OCI-LY3 (cell line): Measurements from ENCODE around the gene UBR1.

Source experiments
- H2AFZ ChIP-seq: fragments of 200-600, 300-600 bp; shearing (Covaris generic); 2 replicates; pipeline ENCODE4 v1.6.0; 2014; ENCODE audit warnings: antibody characterized with exemption, low read depth, low read length
- H3K27ac ChIP-seq: fragments of 200-600, 300-600 bp; sonication (generic); 2 replicates; pipeline ENCODE4 v1.5.1; 2014; ENCODE audit warnings: mild to moderate bottlenecking, low read length, moderate library complexity, mixed read lengths
- H3K27me3 ChIP-seq: fragments of 200-600, 300-600 bp; sonication (generic); 2 replicates; pipeline ENCODE4 v1.6.1; 2014; ENCODE audit warnings: low read depth, low read length, mixed read lengths
- H3K36me3 ChIP-seq: fragments of 200-600, 300-600 bp; sonication (generic); replicated peaks from 2 replicates; pipeline ENCODE3; 2014; ENCODE audit warnings: low read depth, low read length, mixed read lengths
- H3K4me1 ChIP-seq: fragments of 300-600, 200-600 bp; sonication (generic); 2 replicates; pipeline ENCODE4 v1.6.1; 2014; ENCODE audit warnings: low read length, mixed read lengths
- H3K4me2 ChIP-seq: fragments of 200-600, 300-600 bp; sonication (generic); 2 replicates; pipeline ENCODE4 v1.6.1; 2014; ENCODE audit warnings: low read length, mixed read lengths
- H3K4me3 ChIP-seq: fragments of 300-600, 200-600 bp; sonication (generic); 2 replicates; pipeline ENCODE4 v1.5.1; 2014; ENCODE audit warnings: antibody characterized with exemption, mild to moderate bottlenecking, low read length, moderate library complexity
- H3K79me2 ChIP-seq: fragments of 300-600, 200-600 bp; shearing (Covaris generic); 2 replicates; pipeline ENCODE4 v1.6.1; 2014; ENCODE audit warnings: mild to moderate bottlenecking, low read length, mixed read lengths
- H3K9ac ChIP-seq: fragments of 300-600, 200-600 bp; shearing (Covaris generic); 2 replicates; pipeline ENCODE4 v1.6.0; 2014; ENCODE audit warnings: mild to moderate bottlenecking, low read length, moderate library complexity
- H3K9me3 ChIP-seq: fragments of 200-600, 300-600 bp; shearing (Covaris generic); 2 replicates; pipeline ENCODE4 v1.6.1; 2014; ENCODE audit warnings: low read length, mixed read lengths; ENCODE audit not compliant: insufficient read depth
- H4K20me1 ChIP-seq: fragments of 200-600, 300-600 bp; sonication (generic); 2 replicates; pipeline ENCODE4 v1.6.1; 2016; ENCODE audit warnings: low read length, mixed read lengths; ENCODE audit not compliant: insufficient read depth
- CTCF ChIP-seq: fragments of 200-600, 300-600 bp; sonication (generic); IDR thresholded peaks from 2 replicates; pipeline ENCODE4 v1.5.1; 2014; ENCODE audit warnings: antibody characterized with exemption, low read length, low read depth
- EZH2phosphoT487 ChIP-seq: fragments of 200-600 bp; shearing (Covaris generic); IDR thresholded peaks from 2 replicates; pipeline ENCODE4 v1.6.1; 2018; ENCODE audit warnings: antibody characterized with exemption, mixed run types, low read depth

Gene UBR1

GRCh38 chr15:43102187-43102586 lies 3.7 kb downstream of the UBR1 start:
- H3K9me3 ChIP-seq: no peaks in the 10 kb centered on the region
- H3K4me3 ChIP-seq: no peak overlapping the region
- peaks cover 53% of the 10 kb centered on the region for H3K79me2 ChIP-seq
- H4K20me1 ChIP-seq: no peaks in the 10 kb centered on the region
- H3K4me1 ChIP-seq: peaks cover 7% of the 10 kb centered on the region; the same call in 1 of the 2 replicates
- H3K9ac ChIP-seq: no peak overlapping the region
- no peak overlapping the region for H2AFZ ChIP-seq
- no peaks in the 10 kb centered on the region for H3K27me3 ChIP-seq
- no peak for TF ChIP-seq CTCF
- no peak for TF ChIP-seq EZH2phosphoT487
- no peak overlapping the region for H3K27ac ChIP-seq
- H3K36me3 ChIP-seq: peaks cover 31% of the 10 kb centered on the region
- no peak overlapping the region for H3K4me2 ChIP-seq

GRCh38 chr15:43100971-43101370 lies 4.9 kb downstream of the UBR1 start:
- Histone ChIP-seq H3K9me3 (no peaks in the 10 kb centered on the region), H3K27me3 (no peaks in the 10 kb centered on the region), H3K79me2 (peaks cover 61% of the 10 kb centered on the region), H3K4me3 (no peak overlapping the region), H3K36me3 (peaks cover 36% of the 10 kb centered on the region), H3K9ac (no peak overlapping the region), H3K4me1 (peaks cover 17% of the 10 kb centered on the region), H3K27ac (no peak overlapping the region), H3K4me2 (no peak overlapping the region), H4K20me1 (no peaks in the 10 kb centered on the region), H2AFZ (no peak overlapping the region)
- no peak for TF ChIP-seq EZH2phosphoT487
- no peak for TF ChIP-seq CTCF

GRCh38 chr15:43099105-43099845 lies 6.6 kb downstream of the UBR1 start:
- H3K4me2 ChIP-seq: no peak overlapping the region
- no peaks in the 10 kb centered on the region for H3K27me3 ChIP-seq
- H2AFZ ChIP-seq: no peak overlapping the region
- H3K36me3 ChIP-seq: peaks cover 34% of the 10 kb centered on the region
- no peaks in the 10 kb centered on the region for H3K9me3 ChIP-seq
- H3K79me2 ChIP-seq: peaks cover 57% of the 10 kb centered on the region
- no peak overlapping the region for H3K27ac ChIP-seq
- no peak overlapping the region for H3K4me3 ChIP-seq
- H3K4me1 ChIP-seq: peaks cover 17% of the 10 kb centered on the region
- H3K9ac ChIP-seq: no peak overlapping the region
- no peak for TF ChIP-seq CTCF
- TF ChIP-seq EZH2phosphoT487: no peak
- 0 out of 2 replicates have a peak, but pooled peaks cover 7% of the 10 kb centered on the region for H4K20me1 ChIP-seq

GRCh38 chr15:43096411-43096810 lies 9.4 kb downstream of the UBR1 start:
- H3K9me3 ChIP-seq: no peaks in the 10 kb centered on the region
- peak overlapping the region; percentile 24; the same call in 1 of the 2 replicates for H3K4me2 ChIP-seq
- H2AFZ ChIP-seq: no peak overlapping the region
- H3K27ac ChIP-seq: no peak overlapping the region
- H3K36me3 ChIP-seq: peaks cover 22% of the 10 kb centered on the region
- H3K27me3 ChIP-seq: no peaks in the 10 kb centered on the region
- peaks cover 25% of the 10 kb centered on the region for H3K4me1 ChIP-seq
- no peak overlapping the region for H3K9ac ChIP-seq
- peaks cover 46% of the 10 kb centered on the region for H3K79me2 ChIP-seq
- peaks cover 15% of the 10 kb centered on the region; the same call in 1 of the 2 replicates for H4K20me1 ChIP-seq
- TF ChIP-seq CTCF (no peak), EZH2phosphoT487 (no peak)
- H3K4me3 ChIP-seq: no peak overlapping the region
